Astrocyte (in vitro differentiated cells and primary cell): ENCODE results near the gene CNOT6L. TPM values are rescaled to one million over a fixed set of nuclear protein-coding genes. Genes with fewer than 3 reads are reported as not detected.
"Not testable (repeated sequence)": the region's sequence is repeated elsewhere in the genome, so short reads cannot be mapped to it uniquely, and the experiment has no call there.

ENCODE experiments used
- DNase-seq: peaks from one replicate; pipeline ENCODE4 v3.0.0-alpha.2; 2010; ENCODE audit warnings: low read depth
- FAIRE-seq: peaks from 2 replicates; lab custom pipeline; 2011; peaks lifted over from hg19 to GRCh38; lab: Jason Lieb, UNC
- H2AFZ ChIP-seq: 2 replicates; pipeline ENCODE4 v1.6.0; 2012; ENCODE audit warnings: low read depth, low read length, inconsistent platforms
- H3K27ac ChIP-seq: 2 replicates; pipeline ENCODE4 v1.5.1; 2011; ENCODE audit warnings: low read depth, low read length, inconsistent platforms
- H3K27me3 ChIP-seq: 2 replicates; pipeline ENCODE4 v1.6.0; 2011; ENCODE audit warnings: low read length, inconsistent platforms; ENCODE audit not compliant: insufficient read depth
- H3K36me3 ChIP-seq: 2 replicates; pipeline ENCODE4 v1.5.1; 2011; ENCODE audit warnings: low read length, inconsistent platforms; ENCODE audit not compliant: insufficient read depth
- H3K4me1 ChIP-seq: 2 replicates; pipeline ENCODE4 v1.5.1; 2011; ENCODE audit warnings: low read length, inconsistent platforms; ENCODE audit not compliant: insufficient read depth
- H3K4me2 ChIP-seq: 2 replicates; pipeline ENCODE4 v1.6.0; 2012; ENCODE audit warnings: low read length, inconsistent platforms
- H3K4me3 ChIP-seq: 2 replicates; pipeline ENCODE4 v1.5.1; 2011; ENCODE audit warnings: low read depth, mild to moderate bottlenecking, low read length, inconsistent platforms; ENCODE audit not compliant: insufficient read depth
- H3K79me2 ChIP-seq: 2 replicates; pipeline ENCODE4 v1.6.0; 2012; ENCODE audit warnings: mild to moderate bottlenecking, low read length, inconsistent platforms; ENCODE audit not compliant: insufficient read depth
- H3K9ac ChIP-seq: 2 replicates; pipeline ENCODE4 v1.6.0; 2012; ENCODE audit warnings: mild to moderate bottlenecking, low read length, inconsistent platforms
- H3K9me3 ChIP-seq: 2 replicates; pipeline ENCODE4 v1.5.1; 2012; ENCODE audit warnings: low read depth, mild to moderate bottlenecking, low read length, inconsistent platforms; ENCODE audit not compliant: insufficient read depth
- H4K20me1 ChIP-seq: 2 replicates; pipeline ENCODE4 v1.6.0; 2012; ENCODE audit warnings: low read length, inconsistent platforms; ENCODE audit not compliant: insufficient read depth
- H3K27ac Mint-ChIP-seq: one replicate; pipeline ENCODE4 v1.8.0; 2021; ENCODE audit warnings: mild to moderate bottlenecking, mixed read lengths; ENCODE audit not compliant: unreplicated experiment
- H3K27me3 Mint-ChIP-seq: one replicate; pipeline ENCODE4 v1.8.0; 2021; ENCODE audit warnings: low read depth, mixed read lengths; ENCODE audit not compliant: unreplicated experiment
- H3K36me3 Mint-ChIP-seq: one replicate; pipeline ENCODE4 v1.8.0; 2021; ENCODE audit warnings: low read depth, mixed read lengths; ENCODE audit not compliant: unreplicated experiment
- H3K4me1 Mint-ChIP-seq: one replicate; pipeline ENCODE4 v1.8.0; 2021; ENCODE audit warnings: low read depth, mixed read lengths; ENCODE audit not compliant: unreplicated experiment
- H3K4me3 Mint-ChIP-seq: one replicate; pipeline ENCODE4 v1.8.0; 2021; ENCODE audit warnings: mild to moderate bottlenecking, moderate library complexity, mixed read lengths; ENCODE audit not compliant: unreplicated experiment
- H3K9me3 Mint-ChIP-seq: one replicate; pipeline ENCODE4 v1.8.0; 2021; ENCODE audit warnings: mild to moderate bottlenecking, mixed read lengths; ENCODE audit not compliant: unreplicated experiment
- EZH2 ChIP-seq: IDR thresholded peaks from 2 replicates; pipeline ENCODE4 v1.6.1; 2012; ENCODE audit warnings: mild to moderate bottlenecking, low read length, inconsistent platforms; ENCODE audit not compliant: insufficient read depth
- total RNA-seq: library from RNA; stranded (reverse); gene quantifications from 2 replicates; pipeline ENCODE4 v1.2.1, GENCODE V29; 2021
- TF ChIP-seq, protein P1 (sequence below): IDR thresholded peaks from 2 replicates; pipeline ENCODE4 v1.5.1; 2011; ENCODE audit warnings: low read depth, mild to moderate bottlenecking, inconsistent platforms, low read length, moderate library complexity; ENCODE audit not compliant: insufficient read depth

The CNOT6L gene
- total RNA-seq, 1 donor from 2014 or later = 34.0 TPM

- Histone ChIP-seq H3K27me3 (no peaks in the 10 kb centered on the region), H3K4me3 (no peak overlapping the region), H3K9ac (no peak overlapping the region), H3K9me3 (no peaks in the 10 kb centered on the region), H3K4me1 (no peaks in the 10 kb centered on the region), H3K79me2 (no peaks in the 10 kb centered on the region), H3K27ac (no peak overlapping the region), H3K4me2 (no peak overlapping the region), H2AFZ (no peak overlapping the region), H3K36me3 (peaks cover 5% of the 10 kb centered on the region), H4K20me1 (no peaks in the 10 kb centered on the region)
- H3K4me3 Mint-ChIP-seq = no peak overlapping the region
- DNase-seq (no peak), FAIRE-seq (no peak)
- TF ChIP-seq EZH2 = no peak
- TF ChIP-seq, protein P1, sequence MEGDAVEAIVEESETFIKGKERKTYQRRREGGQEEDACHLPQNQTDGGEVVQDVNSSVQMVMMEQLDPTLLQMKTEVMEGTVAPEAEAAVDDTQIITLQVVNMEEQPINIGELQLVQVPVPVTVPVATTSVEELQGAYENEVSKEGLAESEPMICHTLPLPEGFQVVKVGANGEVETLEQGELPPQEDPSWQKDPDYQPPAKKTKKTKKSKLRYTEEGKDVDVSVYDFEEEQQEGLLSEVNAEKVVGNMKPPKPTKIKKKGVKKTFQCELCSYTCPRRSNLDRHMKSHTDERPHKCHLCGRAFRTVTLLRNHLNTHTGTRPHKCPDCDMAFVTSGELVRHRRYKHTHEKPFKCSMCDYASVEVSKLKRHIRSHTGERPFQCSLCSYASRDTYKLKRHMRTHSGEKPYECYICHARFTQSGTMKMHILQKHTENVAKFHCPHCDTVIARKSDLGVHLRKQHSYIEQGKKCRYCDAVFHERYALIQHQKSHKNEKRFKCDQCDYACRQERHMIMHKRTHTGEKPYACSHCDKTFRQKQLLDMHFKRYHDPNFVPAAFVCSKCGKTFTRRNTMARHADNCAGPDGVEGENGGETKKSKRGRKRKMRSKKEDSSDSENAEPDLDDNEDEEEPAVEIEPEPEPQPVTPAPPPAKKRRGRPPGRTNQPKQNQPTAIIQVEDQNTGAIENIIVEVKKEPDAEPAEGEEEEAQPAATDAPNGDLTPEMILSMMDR = no peak
- H3K9me3 Mint-ChIP-seq = no peaks in the 10 kb centered on the region
- H3K36me3 Mint-ChIP-seq = no peaks in the 10 kb centered on the region
- no peaks in the 10 kb centered on the region for H3K4me1 Mint-ChIP-seq
- H3K27me3 Mint-ChIP-seq = no peaks in the 10 kb centered on the region
- no peak overlapping the region for H3K27ac Mint-ChIP-seq
Observed at GRCh38 chr4:77728420-77728819, 90.7 kb downstream of the CNOT6L start.

- H4K20me1 ChIP-seq = no peaks in the 10 kb centered on the region
Observed at GRCh38 chr4:77721073-77721472, 98.1 kb downstream of the CNOT6L start.

DNA sequence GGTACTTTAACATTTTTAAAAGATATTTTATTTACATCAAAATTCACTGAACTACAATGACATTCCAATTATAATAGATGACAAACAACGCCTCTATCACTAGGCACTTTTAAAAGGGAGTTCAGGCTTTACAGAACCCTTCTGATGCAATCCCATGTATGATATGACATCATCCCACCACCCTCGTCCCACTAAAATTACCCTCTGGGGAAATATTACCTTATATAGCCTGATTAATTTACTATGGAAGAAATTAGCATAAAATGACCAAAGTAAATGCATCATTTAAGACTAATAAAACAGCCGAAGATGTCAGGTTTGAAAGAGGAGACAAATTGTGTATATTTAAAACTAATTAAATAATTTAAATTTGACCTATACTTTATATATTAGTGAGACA lies 100.7 kb downstream of the CNOT6L start:
- H3K9me3 Mint-ChIP-seq, FAIRE-seq, H3K9me3 ChIP-seq, H3K4me3 ChIP-seq, H4K20me1 ChIP-seq, H2AFZ ChIP-seq, H3K27ac ChIP-seq, H3K4me3 Mint-ChIP-seq, H3K27me3 ChIP-seq, DNase-seq, H3K9ac ChIP-seq, H3K36me3 ChIP-seq, H3K4me1 Mint-ChIP-seq, H3K4me1 ChIP-seq, H3K79me2 ChIP-seq, H3K36me3 Mint-ChIP-seq, H3K27me3 Mint-ChIP-seq, H3K27ac Mint-ChIP-seq, H3K4me2 ChIP-seq: not testable (repeated sequence)

More at GRCh38 chr4:77721073-77721472, 98.1 kb downstream of the CNOT6L start:
- Histone ChIP-seq H3K27ac (no peak overlapping the region), H3K4me3 (no peak overlapping the region), H3K36me3 (no peaks in the 10 kb centered on the region), H3K9ac (no peak overlapping the region), H2AFZ (no peak overlapping the region), H3K4me2 (no peak overlapping the region), H3K9me3 (no peaks in the 10 kb centered on the region), H3K4me1 (no peaks in the 10 kb centered on the region), H3K79me2 (no peaks in the 10 kb centered on the region), H3K27me3 (no peaks in the 10 kb centered on the region)
- Mint-ChIP-seq H3K4me3 (no peak overlapping the region), H3K9me3 (no peaks in the 10 kb centered on the region), H3K4me1 (peaks cover 6% of the 10 kb centered on the region), H3K27ac (no peak overlapping the region), H3K27me3 (no peaks in the 10 kb centered on the region), H3K36me3 (peaks cover 5% of the 10 kb centered on the region)
- DNase-seq (no peak), FAIRE-seq (no peak)
- TF ChIP-seq, protein P1 = no peak
